Aorta (tissue), 5 donors: ENCODE measurements around the gene ATIC. TPM values are rescaled to one million over a fixed set of nuclear protein-coding genes. Genes with fewer than 3 reads are reported as not detected.

Source experiments
- ATAC-seq: fragments of 200-7000 bp; cut with Tn5 transposase; one replicate; pipeline ENCODE4 v1.9.1; 2022; ENCODE audit warnings: moderate library complexity; ENCODE audit not compliant: low FRiP score
- DNase-seq, 2 donors: peaks; one replicate each; pipeline ENCODE4 v3.0.0-alpha.2; 2020
- H3K27ac ChIP-seq, 2 donors: one replicate each; pipeline ENCODE4 v1.5.1; 2013; ENCODE audit warnings: low read length in 2 of 2, mild to moderate bottlenecking in 2 of 2, moderate library complexity in 2 of 2, control low read depth in 1 of 2, inconsistent platforms in 1 of 2, low read depth in 1 of 2
- H3K27me3 ChIP-seq, 2 donors: one replicate each; pipeline ENCODE4 v1.6.1; 2013; ENCODE audit warnings: control low read depth in 1 of 2, low read length in 1 of 2, mild to moderate bottlenecking in 1 of 2, moderate library complexity in 1 of 2; ENCODE audit not compliant: insufficient read depth in 2 of 2, control insufficient read depth in 1 of 2
- H3K36me3 ChIP-seq, 2 donors: one replicate each; pipeline ENCODE4 v1.6.1; 2013; ENCODE audit warnings: control low read depth in 1 of 2, low read length in 1 of 2, mild to moderate bottlenecking in 1 of 2; ENCODE audit not compliant: insufficient read depth in 2 of 2, control insufficient read depth in 1 of 2
- H3K4me1 ChIP-seq, 2 donors: one replicate each; pipeline ENCODE4 v1.6.1; 2013; ENCODE audit warnings: low read length in 2 of 2, control low read depth in 1 of 2, mild to moderate bottlenecking in 1 of 2, moderate library complexity in 1 of 2; ENCODE audit not compliant: insufficient read depth in 2 of 2, control insufficient read depth in 1 of 2
- H3K4me3 ChIP-seq, 2 donors: one replicate each; pipeline ENCODE4 v1.5.1; 2013; ENCODE audit warnings: low read length in 2 of 2, control low read depth in 1 of 2, mild to moderate bottlenecking in 1 of 2
- H3K9me3 ChIP-seq: one replicate; pipeline ENCODE4 v1.6.1; 2013; ENCODE audit warnings: mild to moderate bottlenecking, low read length; ENCODE audit not compliant: control insufficient read depth
- WGBS, 2 donors: extraction: QIAGEN DNeasy Blood & Tissue Kit; methylation state at CpG; one replicate each; pipeline ENCODE4 v1.1.7; 2013; 5-methylcytosine and 5-hydroxymethylcytosine counted together
- intact Hi-C, 2 donors: fragments of 100-400 bp; cut with DNase I; formaldehyde crosslinking; loops; one replicate each; pipeline versions ENCODE4 v1.14.2 to v1.15.0; 2022
- polyA plus RNA-seq, 2 donors: library from polyadenylated mRNA; stranded (reverse); fragments of 200-250 nt; gene quantifications; one replicate each; pipeline ENCODE4 v1.2.3, GENCODE V29; 2013
- total RNA-seq, 2 donors: library from RNA; stranded (reverse); fragmentation: NEBNext Ultra II Directional; extraction: Animal tissue kit (Norgen Biotek cat#: 25700); gene quantifications; one replicate each; pipeline ENCODE4 v1.2.1, GENCODE V29; 2021
- donor health status: healthy with polysubstance abuse.
- donor health status: Bipolar disorder and iron deficiency.
- donor health status: DM: no; HTN: no; CAD: no.
- donor health status: DM: no; HTN: no; CAD: no.
- donor health status: DM: yes; HTN: yes; CAD: no.

Gene ATIC
- total and polyA plus RNA-seq, 4 donors = 40.3 to 66.2 (median 43.3) TPM

DNA sequence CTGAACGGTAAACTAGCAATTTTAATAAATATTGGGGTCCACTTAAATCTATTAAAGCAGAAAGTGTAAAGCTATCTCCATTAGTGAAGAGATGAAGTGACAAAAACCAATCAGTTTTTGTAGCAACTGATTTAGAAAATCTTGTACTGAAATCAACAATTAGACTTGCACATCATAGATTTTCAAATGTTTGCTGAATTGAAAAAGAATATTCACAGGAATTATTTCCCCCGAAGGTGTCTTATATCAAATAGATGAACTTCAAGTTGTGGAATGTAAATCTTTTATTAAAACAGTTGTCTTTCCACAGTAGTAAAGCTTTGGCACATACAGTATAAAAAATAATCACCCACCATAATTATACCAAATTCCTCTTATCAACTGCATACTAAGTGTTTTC lies 48.7 kb downstream of the ATIC start:
- Histone ChIP-seq H3K36me3 (peaks cover 5 to 17% of the 10 kb centered on the region in 2 donors), H3K9me3 (no peaks in the 10 kb centered on the region), H3K27ac (no peak overlapping the region), H3K4me3 (no peak overlapping the region), H3K4me1 (no peaks in the 10 kb centered on the region), H3K27me3 (no peaks in the 10 kb centered on the region)
- DNase-seq (no peak), ATAC-seq (no peak)
- WGBS, 2 donors = 86 to 90% methylated on average over 2 of the region's 2 CpGs
- intact Hi-C loops = loop anchor here in 1 of 2 donors (10.0 kb wide), 1 partner anchor 54 kb away; no protein-coding TSS in a partner anchor

DNA sequence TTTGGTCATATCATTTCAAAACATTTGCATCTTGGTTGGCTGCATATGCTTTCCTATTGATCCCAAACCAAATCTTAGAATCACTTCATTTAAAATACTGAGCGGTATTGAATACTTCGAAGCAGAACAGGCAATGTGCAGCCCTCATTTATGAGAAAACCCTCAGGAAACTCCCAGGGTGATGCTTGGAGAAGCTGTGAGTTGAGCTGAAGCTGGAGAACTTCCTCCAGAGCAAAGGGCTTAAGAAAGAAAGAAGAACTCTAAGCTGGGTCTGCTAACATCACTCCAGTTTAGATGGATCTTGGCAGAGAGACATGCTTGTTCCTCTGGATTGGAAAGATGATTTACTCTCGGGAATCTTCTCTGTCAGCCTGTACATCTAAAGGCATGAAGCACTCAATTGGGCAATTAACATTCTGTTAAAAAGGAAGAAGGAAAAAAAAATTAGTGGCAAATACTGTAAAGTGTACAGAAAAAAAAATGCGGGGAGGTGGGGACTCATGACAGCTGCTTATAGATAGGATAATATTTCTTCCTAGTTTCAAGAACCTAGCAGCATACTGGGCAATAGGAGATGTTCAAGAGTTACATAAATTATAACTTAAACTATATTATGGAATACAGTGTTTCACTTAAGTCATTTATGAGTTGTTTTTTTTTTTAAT lies 49.5 kb downstream of the ATIC start:
- no peaks in the 10 kb centered on the region for H3K27me3 ChIP-seq
- ATAC-seq (no peak), DNase-seq (no peak)
- WGBS, 2 donors = 82 to 86% methylated on average over 4 of the region's 4 CpGs
- no peak overlapping the region for H3K4me3 ChIP-seq
- H3K27ac ChIP-seq = no peak overlapping the region
- H3K9me3 ChIP-seq = no peaks in the 10 kb centered on the region
- intact Hi-C loops = loop anchor here in 1 of 2 donors (10.0 kb wide), 1 partner anchor 53 kb away; no protein-coding TSS in a partner anchor
- no peaks in the 10 kb centered on the region for H3K4me1 ChIP-seq
- H3K36me3 ChIP-seq = peaks cover 5 to 17% of the 10 kb centered on the region in 2 donors

DNA sequence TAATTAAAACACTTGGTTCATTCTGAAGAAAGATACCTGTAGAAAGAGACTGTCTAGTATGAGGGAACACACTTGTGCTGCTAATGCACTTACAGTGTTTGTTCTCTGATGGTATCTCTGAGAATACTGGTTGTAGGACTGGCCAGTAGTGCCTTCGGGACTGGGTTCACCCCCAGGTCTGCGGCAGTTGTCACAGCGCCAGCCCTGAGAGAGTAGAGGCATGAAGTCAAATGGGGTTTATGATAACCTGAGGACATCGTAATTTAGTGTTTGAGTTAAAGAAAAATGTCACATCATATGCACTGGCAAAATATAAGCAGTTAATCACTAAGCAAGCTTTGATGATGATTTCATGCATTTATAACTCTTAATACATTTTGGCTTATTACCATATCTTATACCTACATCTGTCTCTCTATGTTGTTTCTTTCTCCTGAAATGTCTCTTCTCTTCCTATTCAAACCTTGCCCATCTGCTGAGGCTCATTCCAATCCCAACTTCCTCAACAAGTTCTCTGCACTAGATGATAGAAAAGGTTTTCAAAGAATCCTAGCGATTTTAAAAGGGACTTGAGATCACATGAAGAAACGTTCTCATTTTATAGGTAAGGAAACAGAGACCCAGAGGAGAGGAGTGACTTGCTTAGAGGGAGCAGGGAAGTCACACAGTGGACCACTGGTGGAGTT lies 50.2 kb downstream of the ATIC start:
- H3K4me1 ChIP-seq = no peaks in the 10 kb centered on the region
- no peaks in the 10 kb centered on the region for H3K27me3 ChIP-seq
- ATAC-seq (no peak), DNase-seq (no peak)
- peak overlapping the region in 1 of 2 donors; percentile 35 for H3K27ac ChIP-seq
- WGBS, 2 donors = 50 to 54% methylated on average over 6 of the region's 6 CpGs
- no peaks in the 10 kb centered on the region for H3K9me3 ChIP-seq
- peaks cover 5 to 17% of the 10 kb centered on the region in 2 donors for H3K36me3 ChIP-seq
- intact Hi-C loops = loop anchor here in 1 of 2 donors (10.0 kb wide), 1 partner anchor 53 kb away; no protein-coding TSS in a partner anchor
- H3K4me3 ChIP-seq = no peak overlapping the region

DNA sequence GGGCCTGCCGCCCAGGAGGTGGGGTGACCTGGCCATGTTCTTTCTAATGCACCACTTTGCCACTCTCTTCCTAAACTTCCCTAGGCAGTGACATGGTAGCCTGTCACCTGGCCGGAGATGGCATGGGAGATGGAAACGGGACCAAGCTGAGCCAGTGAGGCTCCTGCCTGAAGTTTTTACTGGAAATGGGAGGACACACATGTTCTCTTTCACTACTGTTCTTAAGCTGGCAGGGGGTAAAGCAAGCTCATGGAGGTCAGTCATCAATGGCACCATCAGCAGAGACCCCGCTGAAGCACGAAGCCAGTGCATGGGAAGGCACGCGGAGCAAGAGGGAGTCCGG lies 50.7 kb downstream of the ATIC start:
- Histone ChIP-seq H3K9me3 (no peaks in the 10 kb centered on the region), H3K36me3 (peaks cover 5 to 17% of the 10 kb centered on the region in 2 donors), H3K27ac (no peak overlapping the region), H3K4me1 (no peaks in the 10 kb centered on the region), H3K27me3 (no peaks in the 10 kb centered on the region), H3K4me3 (no peak overlapping the region)
- WGBS, 2 donors = 90 to 92% methylated on average over 8 of the region's 8 CpGs
- intact Hi-C loops = loop anchor here in 1 of 2 donors (10.0 kb wide), 1 partner anchor 52 kb away; no protein-coding TSS in a partner anchor
- ATAC-seq (no peak), DNase-seq (no peak)

DNA sequence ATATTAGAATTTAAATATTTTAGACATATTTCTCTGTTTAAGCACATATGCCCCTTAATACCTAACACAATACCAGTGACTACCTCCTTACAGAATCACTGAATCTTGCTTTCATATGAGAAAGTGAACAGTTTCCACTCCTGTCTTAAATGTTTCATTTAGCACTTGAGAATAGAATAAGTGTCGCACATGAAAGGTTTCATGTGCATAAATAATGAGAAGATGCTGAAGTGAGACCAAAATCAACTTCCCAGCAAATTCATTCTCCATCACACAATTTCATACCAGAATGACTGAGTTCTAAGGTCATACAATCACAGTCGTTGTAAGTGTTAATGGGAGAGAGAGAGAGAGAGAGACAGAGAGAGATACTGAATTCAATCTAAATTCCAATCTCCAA lies 51.2 kb downstream of the ATIC start:
- H3K4me1 ChIP-seq = no peaks in the 10 kb centered on the region
- 57 to 58% methylated on average over 2 of the region's 2 CpGs for WGBS, 2 donors
- no peak overlapping the region for H3K27ac ChIP-seq
- H3K27me3 ChIP-seq = no peaks in the 10 kb centered on the region
- no peak overlapping the region for H3K4me3 ChIP-seq
- DNase-seq (no peak), ATAC-seq (no peak)
- peaks cover 5 to 19% of the 10 kb centered on the region in 2 donors for H3K36me3 ChIP-seq
- no peaks in the 10 kb centered on the region for H3K9me3 ChIP-seq
- intact Hi-C loops = loop anchor here in 1 of 2 donors (10.0 kb wide), 1 partner anchor 52 kb away; no protein-coding TSS in a partner anchor

DNA sequence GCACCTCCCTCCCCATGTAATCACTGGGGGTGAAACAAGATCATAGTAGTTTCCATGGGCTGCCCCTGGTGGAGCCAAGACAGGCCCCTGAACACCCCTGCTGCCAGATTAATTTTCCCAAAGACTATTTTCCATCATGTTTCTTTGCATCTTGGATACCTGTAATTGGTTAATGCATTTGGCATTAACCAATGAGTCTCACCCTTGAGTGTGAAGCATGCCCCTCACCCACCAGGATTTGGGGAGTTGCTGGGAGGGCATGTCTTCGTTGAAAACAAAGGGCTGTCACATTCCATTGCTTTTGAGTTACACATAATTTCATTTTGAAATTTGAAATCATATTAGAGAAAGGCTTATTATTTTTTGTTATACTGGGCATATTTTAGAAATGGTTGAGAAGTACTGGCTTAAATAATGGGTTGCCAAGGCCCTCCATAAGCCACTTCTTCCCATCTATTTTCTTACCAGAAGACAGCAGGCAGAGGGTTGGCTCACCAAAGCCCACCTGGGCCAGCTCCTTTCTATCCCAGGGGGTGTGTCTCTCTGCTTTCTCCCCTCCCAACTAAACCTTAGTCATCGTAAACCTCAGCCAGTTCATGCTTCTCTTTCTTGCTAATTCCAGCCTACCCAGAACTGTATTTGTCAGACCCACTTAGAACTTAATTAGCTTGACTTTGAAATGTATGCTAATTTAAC lies 51.8 kb downstream of the ATIC start:
- H3K36me3 ChIP-seq = peaks cover 5 to 19% of the 10 kb centered on the region in 2 donors
- no peaks in the 10 kb centered on the region for H3K4me1 ChIP-seq
- ATAC-seq (no peak), DNase-seq (no peak)
- no peak overlapping the region for H3K27ac ChIP-seq
- no peak overlapping the region for H3K4me3 ChIP-seq
- intact Hi-C loops = loop anchor here in 1 of 2 donors (10.0 kb wide), 1 partner anchor 51 kb away; no protein-coding TSS in a partner anchor
- 48 to 50% methylated on average over 2 of the region's 2 CpGs for WGBS, 2 donors
- no peaks in the 10 kb centered on the region for H3K27me3 ChIP-seq
- no peaks in the 10 kb centered on the region for H3K9me3 ChIP-seq

DNA sequence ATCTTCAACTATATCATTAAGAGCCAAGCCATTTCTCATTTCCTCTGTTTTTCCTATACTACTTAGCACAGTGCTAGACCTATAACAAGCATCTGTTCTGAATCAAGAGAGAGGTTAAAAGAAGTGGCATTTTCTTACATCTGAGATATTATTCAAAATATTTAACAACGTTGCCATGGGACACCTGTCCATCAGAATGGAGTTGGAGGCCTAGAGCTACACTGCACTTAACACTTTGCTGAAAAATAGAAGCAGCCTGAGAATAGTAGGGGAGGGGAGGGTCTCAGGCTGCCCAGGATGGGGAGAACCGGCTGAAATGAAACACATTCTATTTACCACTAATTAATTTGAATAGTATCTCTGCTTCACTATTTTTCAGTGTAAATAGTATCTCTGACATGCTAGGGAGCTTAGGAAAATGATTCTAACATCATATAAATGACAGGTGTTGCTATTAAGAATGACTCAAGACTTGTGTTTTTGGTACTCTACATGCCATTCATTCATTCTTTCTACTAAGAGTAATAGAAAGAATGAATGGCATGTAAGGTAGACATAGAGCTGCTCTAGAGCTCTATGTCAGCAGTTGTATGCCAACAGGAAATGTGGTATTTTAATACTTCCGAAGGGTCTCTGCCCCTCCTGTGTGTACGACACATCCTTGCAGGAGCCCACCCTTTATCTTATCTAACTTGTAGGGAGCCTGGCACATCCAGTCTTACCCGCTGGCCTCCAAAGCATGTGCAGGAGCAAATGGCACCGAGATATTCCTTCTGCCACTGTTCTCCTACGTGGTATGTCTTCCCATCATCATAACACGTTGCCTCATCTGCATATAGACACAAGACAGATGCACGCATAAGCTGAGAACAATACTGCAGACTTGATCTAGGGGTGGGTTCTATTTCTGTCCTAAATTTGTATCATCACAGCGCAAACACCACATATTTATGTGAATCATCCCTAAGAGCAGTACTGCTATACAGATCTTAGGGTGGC lies 52.6 kb downstream of the ATIC start:
- Histone ChIP-seq H3K27me3 (no peaks in the 10 kb centered on the region), H3K4me1 (no peaks in the 10 kb centered on the region), H3K36me3 (peaks cover 5 to 19% of the 10 kb centered on the region in 2 donors), H3K27ac (no peak overlapping the region), H3K9me3 (no peaks in the 10 kb centered on the region), H3K4me3 (no peak overlapping the region)
- intact Hi-C loops = loop anchor here in 1 of 2 donors (10.0 kb wide), 1 partner anchor 50 kb away; no protein-coding TSS in a partner anchor
- no peak for DNase-seq
- no peak for ATAC-seq
- WGBS, 2 donors = 62 to 63% methylated on average over 10 of the region's 10 CpGs
